NCI-H1417 (cell line): ENCODE measurements around the gene TNNC2.
A peak's percentile ranks its signal among the peaks of the same experiment; 100 is the strongest.
"Not testable (repeated sequence)": the region's sequence is repeated elsewhere in the genome, so short reads cannot be mapped to it uniquely, and the experiment has no call there.

Experiments used
- DNase-seq, 3 experiments: peaks; one replicate each; lab custom pipeline; 2025; lab: John Stamatoyannopoulos, UW

The TNNC2 gene

DNA sequence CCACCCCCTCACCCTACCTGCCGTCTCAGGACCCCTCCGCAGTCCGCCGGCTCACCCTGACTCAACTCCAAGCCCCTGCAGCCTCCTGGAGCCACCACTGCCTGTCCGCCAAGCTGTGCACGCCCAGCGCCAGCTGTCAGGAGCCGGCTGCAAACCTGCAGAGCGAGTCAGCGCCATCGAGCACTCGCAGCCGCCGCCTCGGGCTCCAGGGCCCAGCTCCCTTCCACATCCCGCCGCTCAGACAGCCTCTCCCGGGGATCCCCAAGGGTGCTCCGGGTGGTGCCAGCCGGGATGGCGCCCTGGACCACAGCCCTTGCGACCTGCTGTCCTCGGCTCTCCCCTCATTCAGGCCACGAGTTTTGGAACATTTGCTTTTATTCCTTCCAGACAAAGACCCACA, 4.3 kb downstream of the TNNC2 start:
- DNase-seq: peak; percentile 19 to 45 (median 40)

DNA sequence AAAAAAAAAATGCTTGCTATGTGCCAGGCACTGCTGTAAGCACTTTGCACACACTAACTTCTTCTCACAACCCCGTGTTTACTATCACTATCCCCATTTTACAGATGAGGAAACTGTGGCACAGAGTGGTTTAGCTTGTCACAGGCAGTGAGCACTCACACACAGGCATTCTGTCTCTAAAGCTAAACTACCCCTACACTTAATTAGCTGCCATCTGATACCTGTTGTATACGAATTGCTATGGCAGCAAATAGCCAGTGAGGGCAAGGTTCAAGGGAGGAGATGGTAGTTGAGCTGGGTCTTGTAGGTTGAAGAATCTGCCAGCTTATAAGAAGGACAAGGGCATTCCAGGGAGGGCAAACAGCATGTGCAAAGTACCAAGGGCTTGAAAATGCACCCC, 5.2 kb downstream of the TNNC2 start:
- DNase-seq: peak in 1 of 3 experiments; percentile 51

DNA sequence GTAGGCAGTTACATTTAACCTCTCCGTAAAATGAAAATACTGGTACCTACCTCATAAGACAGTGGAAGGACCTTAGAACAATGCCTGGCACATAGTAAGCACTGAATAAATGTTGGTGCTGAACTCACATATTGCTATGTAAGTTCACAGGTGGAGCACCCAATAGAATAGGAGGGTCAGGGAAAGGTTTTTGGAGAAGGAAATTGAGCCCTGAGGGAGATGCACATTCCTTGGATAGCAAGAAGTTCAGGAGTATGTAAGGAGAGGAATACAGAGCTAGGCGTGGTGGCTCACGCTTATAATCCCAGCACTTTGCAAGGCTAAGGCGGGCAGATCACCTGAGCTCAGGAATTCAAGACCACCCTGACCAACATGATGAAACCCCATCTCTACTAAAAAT, 7.6 kb downstream of the TNNC2 start:
- DNase-seq: no peak

DNA sequence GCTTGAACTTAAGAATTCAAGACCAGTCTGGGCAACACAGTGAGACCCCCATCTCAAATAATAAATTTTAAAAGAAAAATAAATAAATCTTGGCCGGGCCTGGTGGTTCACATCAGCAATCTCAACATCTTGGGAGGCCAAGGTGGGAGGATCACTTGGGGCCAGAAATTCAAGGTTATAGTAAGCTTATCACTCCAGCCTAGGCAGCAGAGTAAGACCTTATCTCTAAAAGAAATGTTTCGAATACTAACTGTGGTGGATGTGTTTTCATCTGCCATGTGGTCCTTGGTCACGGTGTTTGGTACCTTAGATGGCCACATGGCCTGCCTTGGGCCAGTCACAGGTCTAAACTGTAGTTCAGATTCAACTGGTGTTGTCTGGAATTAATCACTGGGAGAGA, 8.9 kb downstream of the TNNC2 start:
- DNase-seq: no peak

DNA sequence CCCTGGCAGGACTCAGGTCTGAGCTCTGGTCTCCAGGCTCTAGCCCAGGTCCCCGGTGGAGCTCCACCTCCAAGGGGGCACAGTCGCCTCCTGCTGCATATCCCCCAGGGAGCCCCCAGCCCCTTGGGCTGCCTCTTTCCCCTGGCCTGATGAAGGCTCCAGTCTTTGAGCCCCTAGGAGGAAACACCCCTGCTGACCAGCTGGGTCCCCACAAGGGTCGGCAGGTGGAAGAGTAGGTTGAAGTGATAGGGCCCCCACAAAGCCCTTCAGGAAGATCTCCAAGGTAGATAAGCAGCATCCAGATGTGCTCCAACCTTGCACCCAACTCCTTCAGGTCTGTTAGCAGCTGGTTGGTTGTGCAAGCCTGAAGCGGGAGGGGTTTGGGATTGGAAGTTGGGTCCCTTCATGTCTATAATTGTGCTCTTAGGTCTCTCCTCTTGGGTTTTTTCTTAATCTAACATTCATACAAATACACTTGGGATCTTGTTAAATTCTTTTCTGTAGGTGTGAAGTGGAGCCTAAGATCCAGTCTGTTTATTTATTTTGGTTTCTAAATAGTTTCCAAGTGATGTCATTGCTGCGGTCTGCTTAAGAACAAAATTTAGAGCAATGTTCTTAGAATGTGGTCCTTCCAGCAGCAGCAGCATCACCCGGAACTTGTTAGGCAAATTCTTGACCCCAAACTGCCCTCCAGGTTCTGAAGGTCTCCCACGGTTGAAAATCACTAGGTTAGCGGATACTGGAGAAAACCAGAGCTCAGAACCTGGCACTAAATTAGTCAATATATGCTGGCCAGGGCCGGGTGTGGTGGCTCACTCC, 9.5 kb downstream of the TNNC2 start:
- no peak for DNase-seq

DNA sequence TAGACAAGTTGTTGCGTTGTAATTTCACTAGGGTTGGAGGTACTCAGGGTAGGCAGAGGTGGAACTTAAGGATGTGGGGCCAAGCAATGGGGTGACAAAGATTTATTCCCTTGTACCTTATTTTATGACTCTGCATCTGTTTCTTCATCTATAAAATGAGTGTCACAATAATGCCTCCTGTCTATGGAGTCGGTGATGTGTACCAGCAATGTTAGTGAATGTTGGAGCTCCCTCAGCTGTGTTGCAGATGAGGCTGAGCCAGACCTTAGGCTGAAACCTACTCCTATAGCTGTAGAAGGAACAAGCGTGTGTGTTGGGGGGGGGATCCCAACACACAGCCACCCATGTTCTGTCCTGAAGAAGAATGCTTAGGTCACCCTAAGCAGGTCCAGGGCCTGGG, 10.2 kb downstream of the TNNC2 start:
- no peak for DNase-seq

DNA sequence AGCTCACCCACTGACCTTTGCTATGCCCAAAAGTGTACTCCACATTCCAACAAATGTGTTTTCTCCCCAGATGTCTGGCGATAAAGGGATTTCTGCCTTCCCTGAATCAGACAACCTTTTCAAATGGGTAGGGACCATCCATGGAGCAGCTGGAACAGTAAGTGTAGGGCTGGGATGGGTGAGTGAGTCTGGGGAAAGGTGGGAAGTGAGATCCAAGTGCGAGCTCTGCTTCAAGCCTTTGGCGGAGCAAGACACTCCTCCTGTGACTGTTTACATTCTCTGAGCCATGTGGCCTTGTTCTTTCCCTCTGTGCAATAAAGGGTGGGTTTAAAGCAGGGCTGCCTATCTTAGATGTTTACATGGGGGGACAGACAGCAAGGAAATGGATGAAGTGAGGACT, 12.8 kb downstream of the TNNC2 start:
- no peak for DNase-seq

DNA sequence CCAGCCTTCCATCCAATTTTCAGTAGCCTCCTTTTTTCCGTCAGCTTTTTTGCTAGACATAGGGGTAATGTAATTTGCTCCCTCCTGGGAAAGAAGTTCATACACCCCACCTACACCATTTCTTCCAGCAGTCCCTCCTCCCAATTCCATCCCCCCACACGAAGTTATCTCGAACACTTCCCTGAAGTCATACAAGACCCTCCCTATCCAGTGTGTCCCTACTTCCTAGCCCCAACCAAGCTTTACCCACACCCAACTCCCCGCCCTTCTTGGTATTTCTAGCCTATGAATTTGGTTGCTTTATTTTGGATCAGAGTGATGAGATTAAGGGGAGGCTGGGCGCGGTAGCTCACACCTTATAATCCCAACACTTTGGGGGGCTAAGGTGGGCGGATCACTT, 13.6 kb downstream of the TNNC2 start:
- DNase-seq: no peak

DNA sequence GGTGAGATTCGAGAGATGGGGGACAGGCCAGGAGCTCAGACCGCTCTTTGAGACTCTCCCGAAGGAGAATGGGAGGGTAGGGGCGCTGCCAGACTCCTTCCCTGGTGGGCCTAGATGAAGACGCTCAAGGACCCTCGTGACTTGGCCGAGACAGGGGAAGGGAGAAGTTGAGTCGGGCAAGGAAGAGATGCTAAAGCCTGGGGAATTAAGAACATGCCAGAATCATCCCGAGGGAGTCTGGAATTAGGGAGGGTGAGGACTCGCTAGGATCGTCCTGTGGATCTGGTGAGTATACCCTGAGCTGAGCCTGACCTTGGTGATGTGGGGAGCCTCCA, 14.1 kb downstream of the TNNC2 start:
- DNase-seq: no peak

DNA sequence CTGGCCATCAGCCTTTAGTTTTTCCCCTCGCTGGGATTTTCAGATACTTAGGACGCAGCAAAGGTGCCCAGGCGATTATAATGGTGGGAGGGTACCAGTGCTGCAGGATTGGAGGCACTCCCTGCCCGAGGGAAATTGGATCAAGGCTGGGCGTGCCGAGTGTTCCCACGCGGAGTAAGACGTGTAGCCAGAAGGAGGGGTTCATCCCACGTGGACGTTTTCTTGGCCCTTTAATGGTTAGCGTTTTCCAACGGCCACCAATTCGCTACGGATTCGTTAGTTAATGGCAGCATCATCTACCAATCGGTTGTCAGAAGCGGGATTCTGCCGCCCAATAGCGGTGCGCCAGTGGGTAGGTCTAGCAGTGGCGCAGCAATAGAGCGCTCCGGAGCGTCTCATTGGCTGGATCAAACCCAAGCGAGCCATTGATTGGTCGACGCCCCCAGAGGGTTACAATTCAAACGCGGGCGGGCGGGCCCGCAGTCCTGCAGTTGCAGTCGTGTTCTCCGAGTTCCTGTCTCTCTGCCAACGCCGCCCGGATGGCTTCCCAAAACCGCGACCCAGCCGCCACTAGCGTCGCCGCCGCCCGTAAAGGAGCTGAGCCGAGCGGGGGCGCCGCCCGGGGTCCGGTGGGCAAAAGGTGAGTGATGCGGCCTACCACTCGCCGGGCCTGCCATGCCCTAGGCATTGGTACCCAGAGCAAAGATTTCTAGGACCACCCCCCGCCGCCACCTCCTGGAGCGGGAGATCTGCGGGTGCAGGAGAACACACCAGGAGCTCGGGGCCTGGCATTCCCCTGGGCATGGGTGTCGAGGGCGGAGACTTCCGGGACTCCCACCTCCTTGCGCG, 14.7 kb downstream of the TNNC2 start, which contains the start of gene UBE2C:
UBE2C (plus strand) TSS at position 488 of the 849 bp plus-strand sequence; CDS start at position 540, 52 bp downstream.
- DNase-seq: peak; percentile 99 to 100 (median 99)

DNA sequence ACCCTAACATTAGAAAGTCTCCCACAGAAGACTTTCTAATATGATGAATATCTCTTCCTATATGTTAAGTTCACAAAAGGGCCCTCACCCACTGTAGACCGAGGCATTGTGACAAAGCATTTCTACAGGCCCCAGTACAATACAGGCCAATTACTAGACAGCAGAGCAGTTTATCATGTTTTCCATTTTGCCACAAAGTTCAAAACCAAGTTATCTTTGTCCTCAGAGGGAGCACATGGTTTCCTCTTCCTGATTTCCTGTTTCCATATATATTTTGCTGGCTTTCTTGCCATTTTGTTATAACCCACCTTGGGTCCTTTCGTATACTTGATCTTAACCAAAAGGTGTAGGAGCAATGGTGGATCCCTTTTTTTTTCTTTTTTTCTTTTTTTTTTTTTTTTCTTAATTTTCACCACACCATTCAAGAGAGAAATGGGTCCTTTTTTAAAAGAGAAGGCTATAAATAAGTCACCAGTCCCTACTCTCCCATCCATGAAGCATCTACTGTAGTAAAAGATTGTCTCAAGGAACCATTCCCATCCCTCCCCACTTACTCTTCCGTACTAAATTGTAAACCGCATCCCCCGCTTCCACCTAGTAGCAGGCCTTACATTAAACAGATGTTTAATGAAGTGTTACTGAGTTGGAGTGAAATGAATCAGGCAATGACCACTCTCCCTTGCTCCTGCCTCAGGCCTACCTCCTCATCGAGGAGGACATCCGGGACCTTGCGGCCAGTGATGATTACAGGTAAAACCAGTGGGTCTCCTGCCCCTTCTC, 16.7 kb downstream of the TNNC2 start:
- no peak for DNase-seq

DNA sequence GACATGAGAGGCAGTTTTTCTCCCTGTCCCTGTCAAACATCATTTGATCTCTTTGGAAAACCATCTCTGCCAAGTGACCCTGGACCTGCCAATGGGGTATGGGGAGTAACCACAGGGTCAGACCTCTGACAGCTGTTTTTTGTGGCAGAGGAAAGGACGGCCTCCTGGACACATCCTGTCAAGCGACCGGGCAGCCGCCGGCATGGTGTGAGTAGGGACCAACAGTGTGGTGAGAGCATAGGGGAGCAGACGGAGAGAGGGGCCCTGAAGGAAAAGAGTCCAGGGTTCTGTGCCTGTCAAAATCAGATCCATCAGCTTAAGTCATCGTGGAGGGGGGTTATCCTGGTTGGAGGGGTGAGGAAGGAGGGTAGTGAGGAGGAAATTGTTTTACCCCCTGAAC, 25.3 kb downstream of the TNNC2 start:
- DNase-seq: no peak

DNA sequence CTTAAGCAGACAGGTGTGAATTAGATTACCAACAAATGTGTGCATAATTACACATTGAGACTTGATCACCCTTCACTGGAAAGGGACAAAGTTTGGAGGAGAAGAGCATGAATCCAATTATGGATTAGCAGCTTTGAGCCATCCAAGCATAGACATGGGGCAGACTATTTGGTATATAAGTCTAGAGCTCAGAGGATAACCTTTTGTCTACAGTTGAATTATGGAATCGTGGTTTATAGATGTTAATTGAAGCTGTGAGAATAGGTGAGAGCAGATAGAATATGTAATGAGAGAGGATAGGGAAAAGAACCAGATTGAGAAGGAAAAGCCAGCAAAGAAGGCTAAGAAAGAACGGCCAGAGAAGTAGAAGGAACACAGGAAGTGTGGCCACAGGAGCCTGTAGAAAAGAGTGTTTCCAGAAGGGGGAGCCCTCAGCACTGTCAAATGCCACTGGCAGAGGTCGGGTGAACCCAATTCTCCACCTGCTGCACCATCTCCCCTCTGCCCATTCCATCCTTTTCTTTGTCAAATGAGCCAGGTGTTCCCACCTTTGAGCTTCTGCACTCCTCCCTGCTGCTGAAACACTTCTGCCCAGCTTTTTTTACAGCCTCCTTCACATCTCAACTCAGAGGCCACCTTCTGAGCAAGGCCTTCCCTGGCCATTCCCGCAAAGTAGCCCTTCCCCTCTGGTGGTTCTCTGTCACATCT, 28.0 kb downstream of the TNNC2 start:
- peak; percentile 54 to 84 (median 55) for DNase-seq

DNA sequence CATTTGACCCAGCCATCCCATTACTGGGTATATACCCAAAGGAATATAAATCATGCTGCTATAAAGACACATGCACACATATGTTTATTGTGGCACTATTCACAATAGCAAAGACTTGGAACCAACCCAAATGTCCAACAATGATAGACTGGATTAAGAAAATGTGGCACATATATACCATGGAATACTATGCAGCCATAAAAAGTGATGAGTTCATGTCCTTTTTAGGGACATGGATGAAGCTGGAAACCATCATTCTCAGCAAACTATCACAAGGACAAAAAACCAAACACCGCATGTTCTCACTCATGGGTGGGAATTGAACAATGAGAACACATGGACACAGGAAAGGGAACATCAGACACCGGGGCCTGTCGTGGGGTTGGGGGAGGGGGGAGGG, 29.2 kb downstream of the TNNC2 start:
- not testable (repeated sequence) for DNase-seq

DNA sequence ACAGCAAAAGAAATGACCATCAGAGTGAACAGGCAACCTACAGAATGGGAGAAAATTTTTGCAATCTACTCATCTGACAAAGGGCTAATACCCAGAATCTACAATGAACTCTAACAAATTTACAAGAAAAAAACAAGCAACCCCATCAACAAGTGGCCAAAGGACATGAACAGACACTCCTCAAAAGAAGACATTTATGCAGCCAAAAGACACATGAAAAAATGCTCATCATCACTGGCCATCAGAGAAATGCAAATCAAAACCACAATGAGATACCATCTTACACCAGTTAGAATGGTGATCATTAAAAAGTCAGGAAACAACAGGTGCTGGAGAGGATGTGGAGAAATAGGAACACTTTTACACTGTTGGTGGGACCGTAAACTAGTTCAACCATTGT, 29.6 kb downstream of the TNNC2 start:
- not testable (repeated sequence) for DNase-seq

DNA sequence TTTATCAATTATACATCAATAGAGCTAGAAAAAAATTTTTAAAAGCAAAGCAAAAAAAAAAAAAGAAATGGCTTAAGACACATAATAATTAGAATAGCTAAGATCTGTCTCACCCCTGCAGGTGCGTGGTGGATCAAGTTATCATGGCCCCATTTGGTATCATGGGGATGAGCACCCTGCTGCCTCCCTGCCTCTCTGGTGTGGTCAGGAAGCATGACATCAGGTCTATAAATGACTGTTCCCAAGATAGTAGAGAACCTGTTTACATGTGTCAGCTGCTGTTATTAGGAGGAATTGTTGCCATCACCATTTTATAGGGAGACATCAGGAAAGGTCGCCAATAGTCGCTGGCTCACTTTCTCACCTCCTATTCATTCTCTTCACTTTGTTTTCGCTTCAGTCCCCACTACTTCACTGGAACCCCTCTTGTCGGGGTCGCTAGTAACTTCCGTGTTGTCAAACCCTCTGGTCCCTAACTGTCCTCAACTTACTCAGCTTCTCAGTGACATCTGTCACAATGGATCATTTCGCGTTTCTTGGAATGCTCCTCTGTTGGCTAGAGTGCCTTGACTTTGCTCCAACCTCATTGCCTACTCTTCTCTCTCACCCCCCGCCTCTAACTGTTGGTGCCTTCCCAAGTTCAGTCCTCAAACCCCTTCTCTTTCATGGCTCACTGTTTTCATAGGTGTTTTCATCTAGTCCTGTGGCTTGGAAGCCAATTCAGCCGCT, 30.6 kb downstream of the TNNC2 start:
- DNase-seq: no peak

DNA sequence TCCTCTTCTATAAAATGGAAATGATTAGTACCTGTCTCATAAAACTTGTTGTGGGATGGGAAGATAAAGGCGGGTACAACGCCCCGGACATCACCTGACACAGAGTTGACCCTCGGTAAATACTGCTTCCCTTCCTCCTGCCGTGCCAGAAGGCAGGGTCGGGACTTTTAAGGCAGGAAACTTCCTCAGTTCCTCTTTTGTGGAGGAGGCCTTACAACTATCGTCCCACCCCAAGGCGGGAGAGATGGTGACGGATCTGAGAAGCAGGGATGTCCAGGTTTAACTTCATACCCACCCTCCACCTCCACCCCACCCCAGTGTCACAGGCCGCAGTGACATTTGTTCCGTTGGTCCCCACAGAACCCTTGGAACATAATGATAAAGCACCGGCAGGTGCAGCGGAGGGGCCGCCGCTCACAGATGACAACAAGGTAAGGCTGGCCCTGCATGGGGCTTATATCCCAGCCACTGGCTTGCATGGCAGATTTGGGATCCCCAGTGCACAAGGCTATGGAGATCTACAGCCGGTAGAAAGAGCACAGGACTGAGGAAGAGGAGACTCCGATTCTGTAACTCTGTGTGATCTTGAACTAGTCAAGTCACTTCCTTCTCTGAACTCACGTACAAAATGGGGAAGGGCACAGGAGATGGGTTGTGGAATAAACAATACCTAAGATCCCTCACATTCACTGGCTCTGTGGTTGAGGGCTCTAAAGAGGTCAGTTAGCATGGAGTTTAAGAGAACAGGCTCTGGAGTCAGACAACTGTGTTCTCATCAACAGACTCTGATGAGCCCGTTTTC, 34.6 kb downstream of the TNNC2 start:
- no peak for DNase-seq

DNA sequence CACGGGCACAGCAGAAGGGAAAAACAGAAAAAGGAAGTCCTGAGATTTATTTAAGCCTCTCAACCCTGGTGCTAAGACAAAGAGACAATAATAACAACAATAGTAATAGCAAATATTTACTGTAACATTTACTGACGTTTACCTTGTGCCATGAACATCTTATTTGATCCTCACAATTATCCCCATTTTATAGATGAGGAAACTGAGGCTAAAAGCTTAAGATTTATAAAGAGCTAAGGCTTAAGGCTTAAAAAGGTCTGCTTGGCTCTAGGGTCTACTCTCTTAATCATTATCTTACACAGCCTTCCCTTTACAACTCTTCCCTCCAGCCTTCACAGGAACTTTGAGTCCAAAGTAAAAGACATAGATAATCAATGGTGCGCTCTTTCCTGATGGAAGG, 38.8 kb downstream of the TNNC2 start:
- DNase-seq: no peak

DNA sequence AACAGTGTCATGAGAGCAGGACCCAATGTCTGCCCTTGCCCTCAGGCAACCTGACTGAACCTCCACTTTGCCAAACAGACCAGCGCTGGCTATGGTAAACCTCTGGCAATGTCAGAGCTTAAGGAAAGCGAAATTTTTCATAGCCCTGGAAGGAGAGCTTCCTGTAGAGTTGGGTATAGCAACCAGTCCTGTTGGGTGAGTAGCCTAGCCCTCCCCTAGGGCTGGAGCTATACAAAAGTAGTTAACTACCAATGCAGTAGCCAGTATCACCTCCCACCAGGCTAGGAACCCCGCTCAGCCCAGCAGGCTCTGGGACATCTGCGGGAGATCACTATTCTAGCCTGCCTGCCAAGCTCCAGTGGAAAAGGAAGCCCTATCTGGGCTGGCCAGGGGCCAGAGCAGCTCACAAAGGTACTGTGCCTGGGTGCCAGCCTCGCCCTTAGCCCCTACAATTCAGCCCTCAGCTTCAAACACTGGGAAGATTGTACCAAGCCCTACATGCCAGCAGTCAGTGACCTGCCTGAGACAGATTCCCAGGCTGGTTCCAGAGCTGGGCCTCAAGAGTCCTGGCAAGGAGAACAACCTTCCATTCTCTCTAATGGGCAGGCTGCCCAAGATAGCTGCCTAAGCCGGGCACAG, 43.3 kb downstream of the TNNC2 start:
- DNase-seq: no peak

DNA sequence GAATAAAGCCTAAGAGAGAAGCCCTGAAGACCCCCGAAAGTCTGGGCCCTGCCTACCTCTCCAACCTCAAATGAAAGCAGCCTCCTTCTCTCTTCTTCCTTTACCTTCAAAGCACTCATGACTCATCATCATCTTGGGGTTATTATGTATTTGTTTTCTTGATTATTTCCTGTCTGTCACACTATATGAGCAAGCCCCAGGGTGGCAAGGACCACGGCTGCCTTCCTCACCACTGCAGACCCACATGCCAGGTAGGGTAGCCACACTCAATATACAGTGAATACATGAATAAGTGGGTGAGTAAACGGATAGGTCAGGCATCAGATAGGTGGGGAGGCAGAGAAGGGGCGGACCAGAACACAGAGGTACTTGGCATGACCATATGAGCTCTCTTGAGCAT, 44.2 kb downstream of the TNNC2 start:
- no peak for DNase-seq
